ENCODE measurements around the gene ADAM33. TPM values are rescaled to one million over a fixed set of nuclear protein-coding genes. Genes with fewer than 3 reads are reported as not detected.

Gene ADAM33, protein sequence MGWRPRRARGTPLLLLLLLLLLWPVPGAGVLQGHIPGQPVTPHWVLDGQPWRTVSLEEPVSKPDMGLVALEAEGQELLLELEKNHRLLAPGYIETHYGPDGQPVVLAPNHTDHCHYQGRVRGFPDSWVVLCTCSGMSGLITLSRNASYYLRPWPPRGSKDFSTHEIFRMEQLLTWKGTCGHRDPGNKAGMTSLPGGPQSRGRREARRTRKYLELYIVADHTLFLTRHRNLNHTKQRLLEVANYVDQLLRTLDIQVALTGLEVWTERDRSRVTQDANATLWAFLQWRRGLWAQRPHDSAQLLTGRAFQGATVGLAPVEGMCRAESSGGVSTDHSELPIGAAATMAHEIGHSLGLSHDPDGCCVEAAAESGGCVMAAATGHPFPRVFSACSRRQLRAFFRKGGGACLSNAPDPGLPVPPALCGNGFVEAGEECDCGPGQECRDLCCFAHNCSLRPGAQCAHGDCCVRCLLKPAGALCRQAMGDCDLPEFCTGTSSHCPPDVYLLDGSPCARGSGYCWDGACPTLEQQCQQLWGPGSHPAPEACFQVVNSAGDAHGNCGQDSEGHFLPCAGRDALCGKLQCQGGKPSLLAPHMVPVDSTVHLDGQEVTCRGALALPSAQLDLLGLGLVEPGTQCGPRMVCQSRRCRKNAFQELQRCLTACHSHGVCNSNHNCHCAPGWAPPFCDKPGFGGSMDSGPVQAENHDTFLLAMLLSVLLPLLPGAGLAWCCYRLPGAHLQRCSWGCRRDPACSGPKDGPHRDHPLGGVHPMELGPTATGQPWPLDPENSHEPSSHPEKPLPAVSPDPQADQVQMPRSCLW
- under 1 TPM; 0.24 to 0.51 (median 0.45) TPM for total RNA-seq
- long read RNA-seq, result 0 reads

DNA sequence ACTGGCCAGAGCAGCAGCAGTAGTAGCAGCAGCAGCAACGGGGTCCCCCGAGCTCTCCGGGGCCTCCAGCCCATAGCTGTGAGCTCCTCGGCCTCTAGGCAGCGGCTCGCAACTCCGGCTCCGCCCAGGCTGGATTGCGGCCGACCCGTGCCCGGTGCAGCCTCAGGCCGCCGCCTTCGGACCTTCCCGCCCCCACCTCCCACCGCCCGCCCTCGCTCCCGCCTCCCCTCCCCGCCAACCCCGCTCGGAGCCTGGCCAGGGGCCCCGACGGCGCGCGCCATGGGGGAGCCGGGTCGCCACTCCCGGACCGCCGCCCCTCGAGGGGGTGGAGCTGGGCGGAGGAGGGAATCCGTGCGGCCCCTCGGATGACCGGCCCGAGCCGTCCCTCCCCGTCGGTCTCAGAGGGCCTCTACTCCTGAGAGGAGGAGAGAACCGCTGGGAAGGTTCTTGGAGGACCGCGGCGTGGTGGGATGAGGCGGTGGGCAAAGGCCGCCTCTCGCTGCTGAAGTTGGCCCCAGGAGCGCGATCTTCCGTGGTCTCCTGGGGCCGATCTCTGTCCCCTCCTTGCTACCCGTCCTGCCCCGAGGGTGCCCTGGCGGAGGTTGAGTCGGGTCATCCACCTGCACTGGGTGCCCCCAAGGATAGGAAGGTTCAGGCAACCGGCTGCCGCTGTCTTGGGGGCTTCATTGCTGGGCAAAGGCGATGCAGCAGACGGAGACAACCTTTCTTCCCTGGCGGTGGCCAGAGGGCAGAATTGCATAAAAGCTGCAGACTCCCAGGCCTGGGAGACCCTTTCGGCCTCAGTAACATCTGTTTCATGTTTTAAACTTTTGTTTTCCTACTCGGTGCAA is at the start of gene ADAM33:
Gene ADAM33, minus strand, starts transcription at position 80 of the 851 bp plus-strand sequence. Its CDS starts 6 bp downstream, at position 74.
- no peak within 1 kb of the TSS for H3K27ac ChIP-seq

DNA sequence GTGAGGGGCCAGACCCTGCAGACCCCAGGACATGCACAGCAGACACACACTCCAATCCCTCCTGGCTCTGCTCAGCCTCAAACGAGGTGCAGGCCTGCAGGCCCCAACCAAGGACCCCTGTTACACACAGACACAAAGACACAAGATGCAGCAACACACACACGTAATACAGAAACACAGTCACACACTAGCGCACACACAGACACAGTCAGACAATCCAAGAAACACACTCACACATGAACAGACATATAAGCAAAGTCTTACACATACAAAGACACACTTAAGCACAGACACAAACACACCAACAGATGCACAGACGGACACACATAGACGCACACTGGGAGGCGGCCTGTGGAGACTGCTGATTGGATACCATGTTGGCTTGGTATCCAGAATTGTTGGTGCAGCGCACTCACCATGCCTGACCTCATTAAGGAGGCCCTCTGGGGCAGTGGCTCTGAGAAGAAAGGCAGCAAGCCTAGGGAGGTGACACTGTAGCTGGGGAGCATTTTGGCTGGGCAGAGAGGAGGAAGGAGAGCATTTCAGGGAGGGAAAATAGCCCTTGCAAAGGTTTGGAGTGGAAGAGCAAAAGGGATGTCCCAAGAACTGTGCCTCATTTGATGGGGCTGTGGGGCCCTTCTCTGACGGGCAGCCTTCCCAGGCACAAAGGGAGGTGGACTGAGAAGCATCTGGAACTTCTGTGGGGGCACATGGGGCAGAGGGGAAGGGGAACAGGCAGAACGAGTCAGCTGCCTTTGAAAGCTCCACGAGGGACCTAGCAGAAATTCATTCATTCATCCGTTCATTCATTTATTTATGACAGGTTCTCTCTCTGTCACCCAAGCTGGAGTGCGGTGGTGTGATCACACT is 49.2 kb upstream of the ADAM33 start:
- no peaks in the 10 kb centered on the region for H3K4me1 ChIP-seq
- DNase-seq (no peak), ATAC-seq (no peak)
- WGBS (ENCODE audit: insufficient coverage, low coverage, low lambda C conversion rate, missing lambda C conversion rate), result 81% methylated on average over 11 of the region's 12 CpGs
- H3K36me3 ChIP-seq, result no peaks in the 10 kb centered on the region
- no peak overlapping the region for H3K4me3 ChIP-seq
- H3K27ac ChIP-seq, result no peak overlapping the region
- intact Hi-C loops (cut with DNase I), result no loop called here
- no peaks in the 10 kb centered on the region for H3K27me3 ChIP-seq
- no peaks in the 10 kb centered on the region for H3K9me3 ChIP-seq
- TF ChIP-seq, protein P1, sequence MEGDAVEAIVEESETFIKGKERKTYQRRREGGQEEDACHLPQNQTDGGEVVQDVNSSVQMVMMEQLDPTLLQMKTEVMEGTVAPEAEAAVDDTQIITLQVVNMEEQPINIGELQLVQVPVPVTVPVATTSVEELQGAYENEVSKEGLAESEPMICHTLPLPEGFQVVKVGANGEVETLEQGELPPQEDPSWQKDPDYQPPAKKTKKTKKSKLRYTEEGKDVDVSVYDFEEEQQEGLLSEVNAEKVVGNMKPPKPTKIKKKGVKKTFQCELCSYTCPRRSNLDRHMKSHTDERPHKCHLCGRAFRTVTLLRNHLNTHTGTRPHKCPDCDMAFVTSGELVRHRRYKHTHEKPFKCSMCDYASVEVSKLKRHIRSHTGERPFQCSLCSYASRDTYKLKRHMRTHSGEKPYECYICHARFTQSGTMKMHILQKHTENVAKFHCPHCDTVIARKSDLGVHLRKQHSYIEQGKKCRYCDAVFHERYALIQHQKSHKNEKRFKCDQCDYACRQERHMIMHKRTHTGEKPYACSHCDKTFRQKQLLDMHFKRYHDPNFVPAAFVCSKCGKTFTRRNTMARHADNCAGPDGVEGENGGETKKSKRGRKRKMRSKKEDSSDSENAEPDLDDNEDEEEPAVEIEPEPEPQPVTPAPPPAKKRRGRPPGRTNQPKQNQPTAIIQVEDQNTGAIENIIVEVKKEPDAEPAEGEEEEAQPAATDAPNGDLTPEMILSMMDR (IDR thresholded peaks at IDR 0.05), result no peak
- TF ChIP-seq POLR2A (IDR thresholded peaks at IDR 0.05), result no peak

More for the DNA sequence above, at the start of gene ADAM33:
- Histone ChIP-seq H3K4me3 (peak within 1 kb of the TSS; percentile 11 to 32 (median 16)), H3K36me3 (no peaks in the 10 kb centered on the region), H3K27me3 (peaks cover 0 to 4% of the 10 kb centered on the region in 2 donors), H3K9me3 (no peaks in the 10 kb centered on the region), H3K4me1 (peaks cover 0 to 3% (median 0%) of the 10 kb centered on the region in 4 donors)
- intact Hi-C loops (cut with DNase I), result no loop called here
- TF ChIP-seq POLR2A (IDR thresholded peaks at IDR 0.05), result no peak
- TF ChIP-seq, protein P1 (IDR thresholded peaks at IDR 0.05), result no peak
- ATAC-seq (peak; percentile 28 to 45 (median 40)), DNase-seq (no peak)
- 5% methylated on average over 22 of the region's 65 CpGs for WGBS (ENCODE audit: insufficient coverage, low coverage, low lambda C conversion rate, missing lambda C conversion rate)

DNA sequence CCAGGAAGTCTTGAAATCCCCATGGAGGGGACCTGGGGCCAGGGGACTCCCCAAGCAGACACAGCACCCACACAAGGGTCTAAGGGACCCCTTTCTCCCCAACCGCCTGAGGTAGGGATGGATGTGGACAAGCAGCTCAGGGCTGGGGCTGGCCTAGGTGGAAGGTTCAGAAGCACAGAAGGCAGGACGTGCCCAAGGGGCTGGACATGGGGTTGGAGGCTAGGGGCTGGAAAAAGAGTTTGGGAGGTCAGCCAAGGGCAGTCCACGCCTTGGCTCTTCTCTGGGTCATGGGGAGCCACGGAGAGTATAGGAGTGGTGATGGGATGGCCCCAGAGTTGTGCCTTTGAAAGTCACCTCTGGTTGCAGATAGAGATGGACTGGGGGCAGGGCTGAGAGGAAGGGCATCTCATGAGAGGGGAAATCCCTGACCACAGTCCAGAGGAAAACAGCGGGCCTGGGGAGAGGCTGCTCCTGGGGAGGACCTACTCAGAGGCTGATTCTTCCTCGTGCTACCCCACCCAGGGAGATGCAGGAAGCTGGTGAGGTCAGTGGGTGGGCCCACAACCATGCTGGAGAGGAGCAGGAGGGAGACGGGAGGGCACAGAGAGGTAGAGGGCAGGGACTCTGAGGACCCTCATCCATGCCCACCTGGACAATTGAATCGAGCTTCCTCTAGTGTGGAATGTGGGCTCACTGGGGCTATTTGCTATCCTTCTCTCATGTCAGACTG is 48.2 kb upstream of the ADAM33 start:
- no peak for ATAC-seq
- intact Hi-C loops (cut with DNase I), result no loop called here
- H3K27me3 ChIP-seq, result no peaks in the 10 kb centered on the region
- TF ChIP-seq, protein P1 (IDR thresholded peaks at IDR 0.05), result no peak
- TF ChIP-seq POLR2A (IDR thresholded peaks at IDR 0.05), result no peak
- no peaks in the 10 kb centered on the region for H3K4me1 ChIP-seq
- WGBS (ENCODE audit: insufficient coverage, low coverage, low lambda C conversion rate, missing lambda C conversion rate), result 50% methylated on average over 6 of the region's 8 CpGs
- H3K36me3 ChIP-seq, result no peaks in the 10 kb centered on the region
- H3K4me3 ChIP-seq, result no peak overlapping the region
- no peaks in the 10 kb centered on the region for H3K9me3 ChIP-seq
- no peak overlapping the region for H3K27ac ChIP-seq
- no peak for DNase-seq

Measured in right lobe of liver (tissue), 6 donors.